HG02943 (cell line): Measurements from ENCODE around the gene KLF11.

ENCODE experiments used
- ATAC-seq: cut with Tn5 transposase; IDR thresholded peaks from one replicate; pipeline ENCODE4 v1.9.1; 2021; ENCODE audit warnings: mild to moderate bottlenecking, low read depth, moderate library complexity; ENCODE audit not compliant: unreplicated experiment

KLF11 gene

DNA sequence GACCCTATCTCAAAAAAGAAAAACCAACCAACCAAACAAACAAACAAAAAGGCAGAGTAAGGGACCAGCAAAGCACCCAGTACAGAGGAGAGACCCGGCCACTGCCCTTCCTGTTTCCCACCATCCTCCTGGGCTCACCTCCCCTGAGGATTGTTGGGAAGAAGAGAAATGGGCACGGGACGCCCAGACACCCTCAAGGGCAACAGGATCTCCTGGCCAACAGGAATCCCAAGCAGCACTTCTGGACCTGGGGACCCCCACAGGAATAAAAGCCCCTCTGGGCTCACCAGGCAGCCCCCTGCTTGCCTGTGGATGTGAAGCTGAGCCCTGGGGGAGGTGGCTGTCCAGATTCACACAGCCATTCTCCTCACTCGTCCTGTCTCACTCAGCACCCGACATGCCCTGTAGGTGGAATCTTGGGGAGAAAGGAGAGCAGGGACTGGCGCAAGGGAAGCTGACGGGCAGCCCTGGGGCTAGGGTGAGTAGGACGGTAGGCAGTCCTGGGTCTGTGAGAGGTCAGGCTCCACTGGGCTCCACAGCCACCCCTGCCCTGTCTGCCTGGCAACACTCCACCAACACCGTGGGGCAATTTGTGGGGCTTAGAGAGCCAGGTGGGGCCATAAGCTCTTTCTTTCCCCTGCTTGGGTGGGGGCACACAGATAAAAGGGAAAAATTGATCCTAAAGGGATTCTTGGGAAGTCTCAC is 18.0 kb downstream of the KLF11 start:
- no peak for ATAC-seq

DNA sequence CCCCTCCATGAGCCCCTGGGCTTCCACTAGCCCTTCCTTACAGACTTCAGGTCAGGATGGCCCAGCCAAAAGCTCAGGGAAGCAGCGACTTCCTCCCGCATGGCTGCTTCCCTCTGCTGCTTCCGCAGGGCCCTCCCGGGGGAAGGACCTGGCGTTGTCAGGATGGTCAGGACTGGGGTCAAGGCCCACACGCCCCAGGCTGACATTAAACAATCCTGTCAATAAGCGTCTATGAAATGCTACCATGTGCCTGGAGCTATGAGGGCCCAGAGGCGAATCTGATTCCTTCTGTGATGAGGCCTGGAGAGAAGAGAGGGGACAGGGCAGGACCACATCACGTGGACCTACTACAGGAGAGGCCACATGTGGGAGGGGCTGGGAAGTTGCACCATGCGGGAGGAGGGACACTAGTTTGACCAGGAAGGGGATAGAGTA is 19.6 kb downstream of the KLF11 start:
- ATAC-seq: no peak

DNA sequence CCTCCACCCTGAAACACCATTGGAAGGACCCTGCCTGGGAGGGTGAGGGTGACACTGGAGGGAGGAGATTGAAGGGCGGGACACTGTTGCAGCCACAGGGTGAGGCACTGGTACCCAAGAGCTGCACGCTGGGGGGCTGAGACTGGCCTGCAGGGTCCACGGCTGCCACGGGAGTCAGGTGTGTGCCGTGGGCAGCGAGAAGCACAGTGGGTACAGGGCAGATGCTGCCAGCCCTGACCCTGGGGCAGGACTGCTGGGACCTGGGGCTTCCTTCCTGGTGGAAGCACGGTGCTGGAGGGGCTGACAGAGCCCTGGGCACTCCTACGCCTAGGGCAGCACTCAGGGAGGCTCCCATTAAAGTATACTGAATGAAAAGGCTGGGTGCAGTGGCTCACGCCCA is 20.2 kb downstream of the KLF11 start:
- no peak for ATAC-seq

DNA sequence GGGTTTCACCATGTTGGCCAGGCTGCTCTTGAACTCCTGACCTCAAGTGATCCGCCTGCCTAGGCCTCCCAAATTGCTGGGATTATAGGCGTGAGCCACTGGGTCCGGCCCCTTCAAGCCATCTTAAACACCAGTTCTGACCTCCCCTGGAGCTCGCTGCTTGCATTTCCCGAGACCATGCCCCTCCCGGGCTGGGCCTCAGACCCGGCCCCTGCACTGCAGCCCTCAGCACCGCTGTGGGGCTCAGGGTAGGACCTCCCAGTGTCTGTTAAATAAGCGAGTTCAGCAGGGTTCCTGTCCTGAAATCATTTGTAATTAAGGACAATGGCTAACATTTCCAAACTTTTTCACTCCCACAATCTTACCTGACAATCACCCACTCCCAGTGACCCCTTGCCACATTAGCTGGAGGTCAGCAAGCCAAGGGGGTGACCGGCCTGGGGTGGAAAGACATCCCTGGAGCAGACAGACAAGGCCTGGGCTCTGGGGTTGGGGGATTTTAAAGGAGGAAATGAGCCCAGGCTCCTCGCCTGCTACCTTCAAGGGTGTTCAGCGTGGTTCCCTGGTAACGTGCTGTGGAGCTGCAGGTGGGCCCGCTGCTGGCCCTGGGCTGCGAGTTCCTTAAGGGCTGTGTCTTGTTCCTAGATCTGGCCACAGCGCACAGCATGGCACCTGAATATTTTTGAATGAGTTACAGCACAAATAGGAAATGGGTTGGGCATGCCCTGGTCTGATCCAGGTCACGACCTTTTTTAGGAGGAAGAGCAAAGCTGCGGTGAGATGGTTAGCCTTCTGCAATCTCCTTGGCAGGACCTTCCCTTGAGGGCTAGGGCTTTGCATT is 21.8 kb downstream of the KLF11 start:
- ATAC-seq: no peak

DNA sequence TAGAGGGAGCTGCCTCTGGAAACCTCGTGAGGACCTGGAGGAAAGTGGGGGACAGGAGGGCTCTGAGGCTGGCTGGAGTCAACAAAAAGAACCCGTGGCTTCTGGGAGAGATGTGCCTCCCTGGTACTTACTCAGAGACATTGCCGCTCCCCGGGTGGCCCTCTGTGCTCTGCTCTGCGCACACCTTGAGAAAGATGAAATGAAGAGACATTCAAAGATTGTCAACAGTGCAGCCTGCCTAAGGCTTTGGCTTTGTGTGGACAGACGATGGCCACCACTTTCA is 22.4 kb downstream of the KLF11 start:
- no peak for ATAC-seq

DNA sequence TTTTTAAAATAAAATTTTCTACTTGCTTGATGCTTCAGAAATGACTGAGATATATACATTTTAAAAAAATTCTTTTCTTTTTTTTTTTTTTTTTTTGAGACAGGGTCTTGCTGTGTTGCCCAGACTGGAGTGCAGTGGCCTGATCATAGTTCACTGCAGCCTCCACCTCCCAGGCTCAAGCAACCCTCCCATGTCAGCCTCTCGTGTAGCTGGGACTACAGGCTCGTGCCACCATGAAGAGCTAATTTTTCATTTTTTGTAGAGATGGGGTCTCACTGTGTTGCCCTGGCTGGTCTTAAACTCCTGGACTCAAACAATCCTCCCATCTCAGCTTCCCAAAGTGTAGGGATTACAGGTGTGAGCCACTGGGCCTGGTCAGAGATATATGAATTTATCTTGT is 24.0 kb downstream of the KLF11 start:
- ATAC-seq: no peak

DNA sequence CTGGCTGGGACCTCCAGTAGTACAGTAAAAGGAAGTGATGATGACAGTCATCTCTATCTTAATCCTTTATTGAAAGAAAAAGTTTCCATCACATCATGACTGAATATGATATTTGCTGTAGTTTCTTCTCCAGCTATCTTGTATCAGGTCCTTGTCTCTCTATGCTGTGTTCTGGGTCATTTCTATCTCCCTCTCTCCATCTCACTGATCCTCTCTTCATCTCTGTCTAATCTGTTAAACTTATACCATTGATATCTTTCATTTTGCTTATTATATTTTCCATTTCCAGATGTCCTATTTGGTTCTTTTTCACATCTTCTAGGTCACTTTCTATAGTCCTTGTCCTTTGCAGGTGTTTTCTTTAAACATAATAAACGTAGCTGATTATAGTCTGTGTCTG is 24.5 kb downstream of the KLF11 start:
- no peak for ATAC-seq

DNA sequence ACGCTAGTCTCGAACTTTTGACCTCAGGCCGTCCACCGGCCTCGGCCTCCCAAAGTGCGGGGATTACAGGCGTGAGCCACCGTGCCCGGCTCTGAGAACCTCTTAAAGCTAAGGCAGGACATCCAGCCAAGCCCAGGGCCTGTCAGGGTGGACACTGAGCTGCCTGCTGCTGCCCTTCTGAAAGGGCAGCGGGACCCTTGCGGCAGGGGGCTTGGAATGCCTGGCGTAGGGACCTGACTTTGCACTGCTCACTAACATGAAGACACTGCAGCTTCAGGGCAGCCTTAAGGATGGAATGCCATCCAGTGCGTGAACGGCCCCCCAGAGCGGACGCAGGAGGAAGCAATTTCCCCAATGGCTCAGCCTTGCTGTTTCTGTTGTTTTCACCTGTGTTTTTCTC is 27.8 kb downstream of the KLF11 start:
- ATAC-seq: no peak

DNA sequence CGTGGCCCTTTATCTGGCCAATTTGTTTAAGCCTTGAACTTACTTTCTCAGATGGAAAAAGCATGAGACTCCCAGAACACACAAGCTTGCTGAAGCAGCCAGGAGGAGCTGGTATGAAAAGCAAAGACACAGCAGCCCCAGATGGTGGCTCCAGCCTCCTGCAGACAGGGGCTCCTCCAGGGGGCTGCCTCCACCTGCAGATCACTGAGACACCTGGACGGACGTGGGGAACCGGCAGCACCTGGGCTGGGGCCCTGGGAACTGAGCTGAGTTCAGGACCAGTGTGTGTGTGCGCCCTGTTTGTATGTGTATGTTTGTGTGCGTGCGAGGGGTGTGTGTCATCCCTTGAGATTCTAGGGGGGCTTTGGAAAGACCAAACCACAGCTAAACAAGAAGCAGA is 28.2 kb downstream of the KLF11 start:
- ATAC-seq: no peak

- ATAC-seq: no peak
These were observed 29.5 kb downstream of the KLF11 start for GRCh38 chr2:10072656-10073480.

DNA sequence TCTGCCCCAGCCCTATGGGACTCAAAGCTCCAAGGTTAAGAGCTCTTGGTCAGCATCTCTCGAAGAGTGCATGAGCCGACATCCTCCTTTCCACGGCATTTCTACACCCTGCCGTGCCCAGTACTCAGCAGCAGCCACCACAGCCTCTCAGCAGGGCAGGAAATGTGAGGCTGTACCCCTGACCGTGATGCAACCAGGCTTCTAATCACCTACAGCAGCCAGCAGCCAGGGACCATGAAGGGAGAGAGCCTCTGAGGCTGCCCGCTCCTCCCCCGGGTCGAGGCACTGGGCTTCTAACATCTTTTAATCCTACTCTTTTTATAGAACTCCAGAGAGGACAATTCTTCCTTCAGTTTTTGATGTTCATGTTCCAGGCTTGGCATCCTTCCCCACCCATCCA is 30.4 kb downstream of the KLF11 start:
- no peak for ATAC-seq

DNA sequence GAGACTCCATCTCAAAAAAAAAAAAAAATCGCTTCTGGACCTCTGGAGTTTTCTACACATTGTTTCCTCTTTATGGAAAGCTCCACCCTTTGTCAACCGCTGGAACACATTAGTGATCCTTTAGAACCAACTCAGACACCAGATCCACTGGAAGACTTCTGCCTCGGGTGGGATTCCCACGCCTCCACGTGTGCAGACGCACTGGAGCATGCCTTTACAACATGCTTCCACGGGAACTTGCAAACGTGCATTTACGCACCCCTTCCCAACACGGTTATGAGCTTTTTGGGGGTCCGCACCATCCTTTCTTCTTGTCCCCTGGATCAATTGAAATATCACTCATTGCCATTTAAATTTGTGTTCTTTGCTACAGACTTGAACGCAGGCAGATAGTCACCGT is 31.8 kb downstream of the KLF11 start:
- ATAC-seq: no peak

DNA sequence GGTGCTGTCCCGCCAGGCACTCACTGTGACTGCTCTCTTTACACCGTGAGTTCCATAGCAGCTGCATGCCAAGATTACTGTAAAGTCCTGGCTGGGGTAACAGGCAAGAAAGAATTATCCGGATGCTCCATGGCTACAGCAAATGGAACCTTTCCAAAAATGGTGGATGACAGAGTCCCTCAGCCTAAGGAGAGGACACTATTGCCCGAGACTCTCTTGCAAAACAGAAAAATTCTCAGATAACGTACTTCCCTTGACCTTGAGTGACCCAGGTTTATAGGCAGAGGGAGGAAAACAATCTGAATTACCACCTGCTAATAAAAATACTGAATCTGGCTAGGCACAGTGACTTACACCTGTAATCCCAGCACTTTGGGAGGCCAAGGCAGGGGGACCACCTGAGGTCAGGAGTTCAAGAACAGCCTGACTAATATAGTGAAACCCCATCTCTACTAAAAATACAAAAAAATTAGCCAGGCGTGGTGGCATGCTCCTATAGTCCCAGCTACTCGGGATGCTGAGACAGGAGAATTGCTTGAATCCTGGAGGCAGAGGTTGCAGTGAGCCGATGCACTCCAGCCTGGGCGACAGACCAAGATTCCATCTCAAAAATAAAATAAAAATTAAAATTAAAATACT is 32.3 kb downstream of the KLF11 start:
- no peak for ATAC-seq

GRCh38 chr2:10076511-10076910 is 33.2 kb downstream of the KLF11 start:
- no peak for ATAC-seq

DNA sequence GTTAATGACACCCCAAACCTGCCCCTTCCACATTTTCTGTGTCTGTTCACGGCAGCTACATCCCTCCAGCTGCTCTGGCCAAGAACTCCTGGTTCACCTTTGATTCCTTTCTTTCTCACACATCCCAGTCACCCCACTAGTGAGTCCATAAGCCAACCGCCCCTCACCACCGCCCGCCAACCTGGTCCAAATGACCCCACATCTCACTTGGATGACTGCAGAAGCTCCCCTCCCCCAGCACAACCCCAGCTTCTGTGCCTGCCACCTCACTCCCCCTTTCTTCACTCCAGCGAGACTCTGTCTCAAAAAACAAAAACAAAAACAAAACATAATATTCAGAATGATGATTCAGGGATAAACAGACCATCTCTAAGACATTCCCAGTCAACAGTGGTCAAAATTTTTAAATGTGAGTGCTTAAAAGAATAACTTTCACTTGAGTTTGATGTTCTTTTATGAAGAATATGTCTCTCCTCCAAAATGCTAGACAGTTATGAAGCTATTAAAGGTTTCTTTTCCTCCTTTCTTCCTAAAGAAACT is 33.7 kb downstream of the KLF11 start:
- no peak for ATAC-seq

- no peak for ATAC-seq
These were observed 34.7 kb downstream of the KLF11 start for GRCh38 chr2:10078001-10078400.

DNA sequence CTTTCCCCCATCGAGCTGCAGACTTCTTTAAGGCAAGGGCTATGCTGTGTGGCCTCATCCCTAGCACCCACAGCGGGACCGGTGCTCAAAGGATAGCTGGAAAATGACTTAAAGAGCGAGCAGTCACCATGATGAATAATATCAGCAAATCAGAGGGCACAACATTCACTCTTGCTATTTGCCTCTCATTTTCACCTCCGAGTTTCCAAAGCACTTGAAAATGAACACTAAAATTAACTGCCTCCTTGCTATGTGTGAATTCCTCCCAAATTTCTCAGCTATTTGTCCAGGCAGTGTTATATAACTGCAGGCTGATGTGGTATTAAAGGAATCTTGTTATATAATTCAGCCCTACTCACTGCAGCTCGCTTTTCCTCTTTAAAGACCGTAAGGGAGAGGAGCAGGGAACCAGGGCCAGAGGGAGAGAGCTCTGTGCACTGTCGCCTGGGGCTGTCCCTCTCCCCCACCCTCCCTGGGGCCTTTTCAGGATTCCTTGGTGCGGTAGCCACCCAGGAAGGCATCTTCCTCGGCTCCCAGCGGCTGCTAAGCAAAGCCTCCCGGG is 35.4 kb downstream of the KLF11 start:
- ATAC-seq: no peak

GRCh38 chr2:10079266-10079869 is 36.0 kb downstream of the KLF11 start:
- ATAC-seq: no peak

- ATAC-seq: no peak
These were observed 36.7 kb downstream of the KLF11 start, which contains the start of gene CYS1 for GRCh38 chr2:10079870-10080535. Gene CYS1, minus strand, starts transcription at chr2:10080411. Its CDS starts 188 bp downstream, at chr2:10080223.
